Spleen (tissue), 11 donors: ENCODE data around the gene KRT85. TPM values are rescaled to one million over a fixed set of nuclear protein-coding genes. Genes with fewer than 3 reads are reported as not detected.

Source experiments
- DNase-seq: peaks from one replicate; pipeline ENCODE4 v3.0.0-alpha.2; 2020
- H3K27ac ChIP-seq, 8 donors: fragments of 200-600 bp; sonication (generic) in 7 of 8; 1 replicate in 4 of 8; 2 replicates in 4 of 8; pipeline versions ENCODE4 v1.5.0 to v1.8.0; 2016 to 2021; ENCODE audit warnings: inconsistent platforms in 4 of 8, mild to moderate bottlenecking in 4 of 8, moderate library complexity in 1 of 8
- H3K27me3 ChIP-seq, 7 donors: fragments of 200-600 bp; sonication (generic) in 6 of 7; replicated peaks in 1 of 7; 1 replicate in 4 of 7; 2 replicates in 3 of 7; pipeline versions ENCODE4 v1.5.0 to v1.8.0; 2016 to 2021; ENCODE audit warnings: inconsistent platforms in 3 of 7, mild to moderate bottlenecking in 1 of 7
- H3K36me3 ChIP-seq, 6 donors: fragments of 200-600 bp; sonication (generic) in 5 of 6; 1 replicate in 4 of 6; 2 replicates in 2 of 6; pipeline versions ENCODE4 v1.5.0 to v1.8.0; 2016 to 2021; ENCODE audit warnings: inconsistent platforms in 2 of 6
- H3K4me1 ChIP-seq, 6 donors: fragments of 200-600 bp; sonication (generic) in 5 of 6; 1 replicate in 3 of 6; 2 replicates in 3 of 6; pipeline versions ENCODE4 v1.5.0 to v1.8.0; 2016 to 2021; ENCODE audit warnings: inconsistent platforms in 3 of 6
- H3K4me3 ChIP-seq, 8 donors: fragments of 200-600 bp; sonication (generic) in 7 of 8; 1 replicate in 4 of 8; 2 replicates in 4 of 8; pipeline versions ENCODE4 v1.5.0 to v1.8.0; 2016 to 2021; ENCODE audit warnings: inconsistent platforms in 4 of 8, mild to moderate bottlenecking in 4 of 8, moderate library complexity in 2 of 8
- H3K9me3 ChIP-seq, 8 donors: fragments of 200-600 bp; sonication (generic) in 7 of 8; 1 replicate in 4 of 8; 2 replicates in 4 of 8; pipeline versions ENCODE4 v1.5.0 to v1.8.0; 2016 to 2021; ENCODE audit warnings: inconsistent platforms in 4 of 8
- CTCF ChIP-seq, 11 experiments: fragments of 200-600 bp in 7 of 11; fragments of 450-650 bp in 4 of 11; sonication (generic) in 4 of 11; IDR thresholded peaks in 8 of 11; conservative IDR thresholded peaks in 3 of 11; 1 replicate in 7 of 11; 2 replicates in 4 of 11; pipeline versions ENCODE4 v1.4.0 to v1.8.0; 2016 to 2021; ENCODE audit warnings: antibody characterized with exemption in 11 of 11, inconsistent platforms in 4 of 11, mild to moderate bottlenecking in 1 of 11
- POLR2A ChIP-seq, 3 donors: fragments of 450-650 bp; IDR thresholded peaks; one replicate each; pipeline ENCODE4 v1.5.1; 2017; ENCODE audit warnings: antibody characterized with exemption in 3 of 3, mild to moderate bottlenecking in 1 of 3
- POLR2AphosphoS5 ChIP-seq, 3 donors: sonication (generic); formaldehyde crosslinking; IDR thresholded peaks; one replicate each; pipeline ENCODE4 v1.5.1; 2017; ENCODE audit warnings: antibody characterized with exemption in 3 of 3
- WGBS, 5 donors: extraction: QIAGEN DNeasy Blood & Tissue Kit in 3 of 5; methylation state at CpG; one replicate each; pipeline versions ENCODE4 v1.1.5 to v1.1.7; 2013 to 2018; 5-methylcytosine and 5-hydroxymethylcytosine counted together
- intact Hi-C: fragments of 100-400 bp; cut with DNase I; formaldehyde crosslinking; loops from one replicate; pipeline ENCODE4 v1.15.0; 2023; ENCODE audit warnings: low total_unique reads
- polyA plus RNA-seq, 3 donors: library from polyadenylated mRNA; stranded (reverse); fragments of 200-250 nt; gene quantifications; one replicate each; pipeline ENCODE4 v1.2.1, GENCODE V29; 2013
- total RNA-seq, 7 donors: library from RNA; depleted of rRNA in 3 of 7; stranded (reverse); fragments of >200 nt in 3 of 7; fragmentation: NEBNext Ultra II Directional in 4 of 7; extraction: Animal tissue kit (Norgen Biotek cat#: 25700) in 4 of 7; gene quantifications; one replicate each; pipeline versions ENCODE4 v1.1.0 to v1.2.1, GENCODE V29; 2016 to 2021
- donor health status: healthy with polysubstance abuse.
- donor health status: DM: no; HTN: no; CAD: no; lungs with moderate emphysema.
- donor health status: DM: no; HTN: no; CAD: no.
- donor health status: Bipolar disorder and iron deficiency.
- donor health status: healthy.
- donor health status: DM: no; HTN: no; CAD: no.
- donor health status: DM: yes; HTN: yes; CAD: no.

The KRT85 gene
- total and polyA plus RNA-seq, 10 donors: 0.52 TPM; not detected in 9

GRCh38 chr12:52361553-52361952, 5.7 kb downstream of the KRT85 start:
- intact Hi-C loops: no loop called here
- 83 to 91% (median 89%) methylated on average over 1 of the region's 1 CpG for WGBS, 5 donors

GRCh38 chr12:52360663-52361271, 6.5 kb downstream of the KRT85 start:
- 85 to 89% (median 88%) methylated on average over 12 to 13 of the region's 13 CpGs for WGBS, 5 donors
- DNase-seq: peak; percentile 70
- Histone ChIP-seq H3K27ac (no peak overlapping the region), H3K4me3 (no peak overlapping the region), H3K27me3 (peaks cover 0 to 13% (median 0%) of the 10 kb centered on the region in 7 donors), H3K9me3 (no peaks in the 10 kb centered on the region), H3K4me1 (peaks cover 5 to 23% (median 15%) of the 10 kb centered on the region in 6 donors), H3K36me3 (no peaks in the 10 kb centered on the region)
- no peak for TF ChIP-seq CTCF (IDR thresholded peaks at IDR 0.05 in 8 of 11, conservative IDR thresholded peaks at IDR 0.05 in 3 of 11)
- intact Hi-C loops: no loop called here

More at GRCh38 chr12:52361553-52361952, 5.7 kb downstream of the KRT85 start:
- H3K9me3 ChIP-seq: no peaks in the 10 kb centered on the region
- no peak overlapping the region for H3K27ac ChIP-seq
- peaks cover 5 to 23% (median 15%) of the 10 kb centered on the region in 6 donors for H3K4me1 ChIP-seq
- H3K27me3 ChIP-seq: peaks cover 0 to 5% (median 0%) of the 10 kb centered on the region in 7 donors
- TF ChIP-seq POLR2AphosphoS5 (IDR thresholded peaks at IDR 0.05) (no peak), POLR2A (IDR thresholded peaks at IDR 0.05) (no peak), CTCF (IDR thresholded peaks at IDR 0.05 in 8 of 11, conservative IDR thresholded peaks at IDR 0.05 in 3 of 11) (no peak)
- no peaks in the 10 kb centered on the region for H3K36me3 ChIP-seq
- no peak for DNase-seq
- H3K4me3 ChIP-seq: no peak overlapping the region

GRCh38 chr12:52360106-52360662, 7.1 kb downstream of the KRT85 start:
- Histone ChIP-seq H3K4me1 (peaks cover 5 to 23% (median 15%) of the 10 kb centered on the region in 6 donors), H3K4me3 (no peak overlapping the region), H3K36me3 (no peaks in the 10 kb centered on the region), H3K27me3 (peaks cover 0 to 19% (median 0%) of the 10 kb centered on the region in 7 donors), H3K9me3 (no peaks in the 10 kb centered on the region), H3K27ac (peak overlapping the region in 1 of 8 donors; percentile 4)
- DNase-seq: peak; percentile 44
- 83 to 90% (median 84%) methylated on average over 7 of the region's 7 CpGs for WGBS, 5 donors
- intact Hi-C loops: no loop called here
- TF ChIP-seq CTCF (IDR thresholded peaks at IDR 0.05 in 8 of 11, conservative IDR thresholded peaks at IDR 0.05 in 3 of 11) (no peak), POLR2A (IDR thresholded peaks at IDR 0.05) (no peak), POLR2AphosphoS5 (IDR thresholded peaks at IDR 0.05) (no peak)

- Histone ChIP-seq H3K27me3 (peaks cover 0 to 19% (median 0%) of the 10 kb centered on the region in 7 donors), H3K27ac (peak overlapping the region in 2 of 8 donors; percentile 4 to 14), H3K4me3 (no peak overlapping the region), H3K9me3 (no peaks in the 10 kb centered on the region), H3K36me3 (no peaks in the 10 kb centered on the region), H3K4me1 (peaks cover 5 to 23% (median 15%) of the 10 kb centered on the region in 6 donors)
- WGBS, 5 donors: 56 to 75% (median 70%) methylated on average over 5 of the region's 5 CpGs
- TF ChIP-seq POLR2AphosphoS5 (IDR thresholded peaks at IDR 0.05): no peak
- no peak for TF ChIP-seq CTCF (IDR thresholded peaks at IDR 0.05 in 8 of 11, conservative IDR thresholded peaks at IDR 0.05 in 3 of 11)
- intact Hi-C loops: no loop called here
- peak; percentile 54 for DNase-seq
Measured at GRCh38 chr12:52359621-52360061, 7.6 kb downstream of the KRT85 start.
